HG02852 (cell line): ENCODE results near the gene DCDC2B.
"Not testable (repeated sequence)": the region's sequence is repeated elsewhere in the genome, so short reads cannot be mapped to it uniquely, and the experiment has no call there.

Source experiments
- ATAC-seq: cut with Tn5 transposase; IDR thresholded peaks from one replicate; pipeline ENCODE4 v1.9.1; 2021; ENCODE audit warnings: mild to moderate bottlenecking, moderate library complexity; ENCODE audit not compliant: unreplicated experiment

Gene DCDC2B

GRCh38 chr1:32208891-32209328 is at the start of gene DCDC2B:
DCDC2B (plus strand) TSS chr1:32209089; CDS start chr1:32209094, 5 bp downstream.
- ATAC-seq, result no peak

GRCh38 chr1:32159189-32159588 is 49.7 kb upstream of the DCDC2B start:
- no peak for ATAC-seq

DNA sequence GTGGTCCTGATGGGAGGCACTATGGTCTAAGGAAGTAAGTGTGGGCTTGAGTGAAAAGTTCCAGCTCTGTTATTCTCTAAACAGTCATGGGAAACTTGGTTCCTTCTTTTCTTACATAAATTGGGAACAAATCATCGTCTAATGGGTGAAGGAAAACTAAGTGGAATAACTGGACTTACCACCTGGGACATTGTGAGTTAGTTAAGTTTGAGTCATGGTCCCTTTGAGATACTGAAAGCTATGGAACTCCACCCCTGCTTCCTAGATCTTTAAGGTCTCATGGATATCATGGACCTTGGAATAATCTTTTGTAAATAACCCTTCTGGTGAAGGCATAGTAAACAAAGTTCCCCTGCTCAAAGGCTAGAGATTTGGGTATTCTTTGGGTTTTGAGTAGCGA is 45.5 kb upstream of the DCDC2B start:
- no peak for ATAC-seq

DNA sequence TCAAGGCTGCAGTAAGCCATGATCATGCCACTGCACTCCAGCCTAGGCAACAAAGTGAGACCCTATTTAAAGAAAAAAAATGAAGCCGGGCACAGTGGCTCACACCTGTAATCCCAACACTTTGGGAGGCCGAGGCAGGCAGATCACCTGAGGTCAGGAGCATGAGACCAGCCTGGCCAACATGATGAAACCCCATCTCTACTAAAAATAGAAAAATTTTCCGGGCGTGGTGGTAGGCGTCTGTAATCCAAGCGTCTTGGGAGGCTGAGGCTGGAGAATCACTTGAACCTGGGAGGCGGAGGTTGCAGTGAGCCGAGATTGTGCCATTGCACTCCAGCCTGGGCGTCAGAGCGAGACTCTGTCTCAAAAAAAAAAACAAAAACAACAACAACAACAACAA is 43.3 kb upstream of the DCDC2B start:
- not testable (repeated sequence) for ATAC-seq

DNA sequence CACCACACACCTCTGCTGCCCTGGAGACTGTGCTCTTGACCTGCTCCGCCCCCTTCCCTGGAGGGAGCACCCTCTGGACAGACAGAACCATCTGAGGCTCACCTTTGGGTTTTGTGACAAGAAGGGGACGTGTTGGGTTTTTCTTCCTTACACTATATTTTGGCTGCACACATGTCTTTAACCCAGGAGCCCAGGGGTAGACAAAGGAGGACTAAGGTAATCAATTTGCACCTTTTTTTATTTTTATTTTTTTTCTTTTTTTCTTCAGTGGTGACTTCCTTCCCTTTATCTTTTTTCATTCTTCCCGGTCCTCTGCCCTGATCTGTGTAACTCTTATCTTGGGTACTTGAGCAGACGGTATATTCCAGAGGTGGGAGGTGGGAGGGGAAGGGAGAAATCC is 37.9 kb upstream of the DCDC2B start:
- no peak for ATAC-seq

DNA sequence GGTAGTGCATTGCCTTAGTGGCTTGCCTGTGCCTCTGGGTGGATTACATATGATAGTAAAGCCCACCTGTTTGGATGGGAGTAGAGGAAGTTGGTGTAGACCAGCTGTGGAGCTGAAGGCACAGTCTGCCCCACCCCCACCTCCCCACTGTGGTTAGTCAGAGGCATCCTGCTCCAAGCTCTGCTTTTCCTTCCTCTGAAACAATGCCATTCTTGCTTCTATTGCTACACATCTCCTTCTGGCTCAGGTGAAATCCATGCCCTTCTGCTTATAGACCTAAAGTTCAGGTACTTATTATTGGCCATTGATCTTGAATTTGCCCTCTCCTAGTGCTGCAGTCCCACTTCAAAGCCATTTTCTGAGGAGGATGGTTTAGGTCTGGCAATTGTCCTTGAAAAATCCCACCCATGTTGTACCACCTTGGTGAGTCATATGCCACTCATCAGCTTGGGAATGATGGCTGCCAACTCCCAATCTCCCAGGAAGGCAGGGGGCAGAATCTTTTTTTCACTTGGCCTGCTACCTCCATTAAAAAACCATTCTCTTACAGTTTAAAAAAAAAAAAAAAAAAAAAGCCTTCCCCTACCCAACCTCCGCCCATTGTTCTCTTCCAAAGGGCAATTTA is 36.2 kb upstream of the DCDC2B start:
- ATAC-seq, result no peak

DNA sequence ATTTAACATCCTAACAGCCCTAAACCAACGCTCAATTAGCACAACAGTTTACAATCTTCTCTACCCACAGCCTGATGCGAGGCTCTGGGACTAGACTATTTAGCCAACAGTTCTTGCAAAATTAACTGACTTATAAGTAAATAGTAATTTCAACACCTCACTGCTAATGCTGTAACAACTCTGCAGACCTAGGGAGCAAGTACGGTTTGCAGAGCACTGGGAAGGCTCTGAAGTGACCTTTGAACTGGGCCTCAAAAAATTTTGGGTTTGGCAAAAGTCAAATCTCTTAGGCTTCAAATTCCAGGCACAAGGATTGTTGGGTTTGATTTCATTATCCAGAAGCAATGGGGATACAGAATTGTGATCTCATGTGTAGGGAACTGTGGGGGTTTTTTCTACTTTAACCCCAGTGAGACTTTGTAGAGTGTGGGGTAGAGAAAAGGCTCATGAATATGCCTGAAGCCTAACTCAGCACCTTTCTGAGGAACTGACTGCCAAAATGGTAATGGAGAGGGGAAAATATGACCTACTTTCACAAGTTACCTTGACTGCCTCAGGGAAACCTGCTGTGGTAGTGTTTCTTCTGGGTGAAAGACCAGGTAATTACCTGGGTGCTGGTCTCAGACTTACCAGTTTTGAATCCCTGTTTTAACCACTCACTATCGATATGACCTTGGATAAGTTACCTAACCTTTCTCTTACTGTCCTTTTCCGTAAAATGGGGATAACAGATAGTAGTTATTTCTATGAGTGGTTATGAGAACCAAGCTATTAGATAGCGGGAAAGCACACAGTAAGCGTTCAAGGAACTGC is 30.3 kb upstream of the DCDC2B start:
- ATAC-seq, result no peak

DNA sequence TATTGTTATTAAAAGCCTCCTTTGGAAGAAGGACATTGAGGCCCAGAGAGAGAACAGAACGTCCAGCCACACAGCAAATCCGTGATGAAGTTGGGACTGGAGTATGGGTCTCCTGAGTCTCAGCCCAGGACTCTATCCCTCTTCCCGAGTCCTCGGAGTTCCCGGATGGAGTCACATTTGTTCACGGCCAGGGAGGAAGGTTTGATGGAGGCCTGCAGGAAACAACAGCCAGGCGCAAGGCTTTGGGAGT is 29.8 kb upstream of the DCDC2B start:
- ATAC-seq, result no peak

GRCh38 chr1:32179443-32180185 is 29.3 kb upstream of the DCDC2B start, which contains the start of gene TXLNA:
TXLNA (plus strand) TSS chr1:32179675; CDS start chr1:32180346, 671 bp downstream.
- ATAC-seq, result peak; percentile 81

GRCh38 chr1:32180186-32181060 is 28.5 kb upstream of the DCDC2B start:
- ATAC-seq, result no peak

GRCh38 chr1:32181065-32181464 is 27.8 kb upstream of the DCDC2B start:
- ATAC-seq, result no peak

GRCh38 chr1:32181563-32181962 is 27.3 kb upstream of the DCDC2B start:
- no peak for ATAC-seq

DNA sequence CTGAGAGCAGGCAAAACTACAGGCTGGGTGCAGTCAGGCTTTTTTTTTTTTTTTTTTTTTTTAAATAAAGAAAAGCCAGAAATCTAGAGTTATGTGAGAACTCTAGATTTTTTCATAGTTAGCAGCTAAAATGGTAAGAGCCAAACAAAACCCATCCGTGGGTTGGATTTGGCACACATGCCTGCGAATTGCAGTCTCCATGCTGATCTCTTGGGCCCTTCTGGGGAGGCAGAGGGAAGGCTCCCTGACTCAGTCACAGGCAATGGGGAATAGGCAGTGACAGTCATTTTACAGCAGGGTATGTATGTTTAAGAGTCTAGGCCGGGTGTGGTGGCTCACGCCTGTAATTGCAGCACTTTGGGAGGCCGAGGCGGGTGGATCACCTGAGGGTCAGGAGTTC is 26.8 kb upstream of the DCDC2B start:
- no peak for ATAC-seq

- ATAC-seq, result no peak
These were observed 24.2 kb upstream of the DCDC2B start for GRCh38 chr1:32184650-32185049.

- ATAC-seq, result no peak
These were observed 22.8 kb upstream of the DCDC2B start for GRCh38 chr1:32186077-32186476.

DNA sequence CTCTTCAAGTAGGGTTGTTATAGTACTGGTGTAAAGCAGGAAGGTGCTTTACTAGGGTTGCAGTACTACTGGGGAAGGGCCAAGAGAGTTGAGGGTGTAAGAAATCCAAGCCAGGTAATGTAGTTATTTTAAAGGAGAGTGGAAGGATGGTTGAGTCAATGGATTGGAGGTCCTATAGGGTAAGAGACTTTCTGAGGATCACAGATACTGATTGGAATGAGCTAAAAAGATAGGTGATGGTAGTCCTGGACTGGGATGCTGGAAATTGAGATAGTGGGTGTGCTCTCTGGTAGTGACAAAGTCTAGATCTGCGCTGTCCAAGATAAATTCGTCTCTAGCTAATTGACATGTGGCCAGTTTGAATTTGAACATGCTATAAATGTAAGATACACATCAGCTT is 22.4 kb upstream of the DCDC2B start:
- ATAC-seq, result no peak

DNA sequence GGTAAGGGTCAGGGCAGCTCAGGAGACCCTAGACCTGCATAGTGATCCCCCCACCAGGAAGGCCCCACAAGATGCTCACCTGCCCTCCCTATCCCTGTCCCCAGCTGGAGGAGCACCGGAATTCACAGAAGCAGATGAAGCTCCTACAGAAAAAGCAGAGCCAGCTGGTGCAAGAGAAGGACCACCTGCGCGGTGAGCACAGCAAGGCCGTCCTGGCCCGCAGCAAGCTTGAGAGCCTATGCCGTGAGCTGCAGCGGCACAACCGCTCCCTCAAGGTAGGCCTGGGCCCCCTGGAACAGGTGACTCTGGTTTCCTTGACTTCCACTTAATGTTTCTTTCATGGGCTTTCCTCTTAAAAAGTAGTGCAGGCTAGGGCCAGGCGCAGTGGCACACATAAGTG is 21.0 kb upstream of the DCDC2B start:
- ATAC-seq, result no peak

DNA sequence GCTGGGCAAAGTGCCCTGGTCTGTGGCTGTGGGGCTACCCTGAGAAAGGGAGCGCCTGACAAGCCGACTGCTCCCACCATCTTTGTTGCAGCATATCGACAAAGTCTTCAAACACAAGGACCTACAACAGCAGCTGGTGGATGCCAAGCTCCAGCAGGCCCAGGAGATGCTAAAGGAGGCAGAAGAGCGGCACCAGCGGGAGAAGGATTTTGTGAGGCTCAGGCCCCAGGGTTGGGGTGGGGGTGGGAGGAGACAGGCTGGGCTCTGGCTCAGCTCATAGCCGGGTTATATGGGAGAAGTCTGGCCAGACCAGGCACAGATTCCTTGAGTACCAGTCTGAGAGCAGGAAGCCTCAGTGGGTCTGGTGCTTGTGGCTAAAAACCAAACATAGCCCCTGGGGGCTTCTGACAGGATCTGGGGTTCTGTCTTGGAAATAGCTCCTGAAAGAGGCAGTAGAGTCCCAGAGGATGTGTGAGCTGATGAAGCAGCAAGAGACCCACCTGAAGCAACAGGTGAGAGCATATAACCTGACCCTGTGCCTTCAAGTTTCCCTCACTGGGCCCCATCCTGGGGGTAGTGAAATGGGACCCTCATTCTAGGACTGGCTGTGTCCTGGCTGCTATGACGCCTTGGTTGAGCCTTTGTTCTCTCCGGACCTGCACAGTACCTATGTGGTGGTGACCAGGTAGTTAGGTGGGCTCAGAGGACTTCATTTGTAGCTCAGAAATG is 16.5 kb upstream of the DCDC2B start:
- ATAC-seq, result no peak

DNA sequence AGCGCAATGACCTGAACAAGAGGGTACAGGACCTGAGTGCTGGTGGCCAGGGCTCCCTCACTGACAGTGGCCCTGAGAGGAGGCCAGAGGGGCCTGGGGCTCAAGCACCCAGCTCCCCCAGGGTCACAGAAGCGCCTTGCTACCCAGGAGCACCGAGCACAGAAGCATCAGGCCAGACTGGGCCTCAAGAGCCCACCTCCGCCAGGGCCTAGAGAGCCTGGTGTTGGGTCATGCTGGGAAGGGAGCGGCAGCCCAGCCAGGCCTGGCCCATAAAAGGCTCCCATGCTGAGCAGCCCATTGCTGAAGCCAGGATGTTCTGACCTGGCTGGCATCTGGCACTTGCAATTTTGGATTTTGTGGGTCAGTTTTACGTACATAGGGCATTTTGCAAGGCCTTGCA is 13.9 kb upstream of the DCDC2B start:
- ATAC-seq, result no peak

DNA sequence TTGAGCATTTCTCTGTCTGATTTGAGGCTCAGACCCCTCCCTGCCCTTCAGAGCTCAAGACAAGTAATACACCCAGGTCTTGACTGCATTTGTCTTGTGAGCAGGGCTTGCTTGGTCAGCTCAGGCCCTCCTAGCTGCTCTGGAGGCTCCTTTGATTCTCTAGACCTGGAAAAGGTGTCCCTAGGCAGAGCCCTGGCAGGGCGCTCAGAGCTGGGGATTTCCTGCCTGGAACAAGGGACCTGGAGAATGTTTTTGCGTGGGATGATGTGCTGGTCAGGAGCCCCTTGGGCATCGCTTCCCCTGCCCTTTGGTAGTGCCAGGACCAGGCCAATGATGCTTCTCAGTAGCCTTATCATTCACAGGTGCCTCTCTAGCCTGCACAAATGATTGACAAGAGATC is 13.4 kb upstream of the DCDC2B start:
- no peak for ATAC-seq
